GM23248 (cell line): ENCODE data around the gene SGK1. TPM values are rescaled to one million over a fixed set of nuclear protein-coding genes. Genes with fewer than 3 reads are reported as not detected.

Experiments
- DNase-seq: peaks from one replicate; pipeline ENCODE4 v3.0.0-alpha.2; 2015
- H2AFZ ChIP-seq: fragments of 200-600 bp; sonication (generic); 2 replicates; pipeline ENCODE4 v1.6.1; 2016; ENCODE audit warnings: antibody characterized with exemption
- H3F3A ChIP-seq: fragments of 200-600 bp; sonication (generic); 2 replicates; pipeline ENCODE4 v1.6.1; 2016; ENCODE audit warnings: mild to moderate bottlenecking, antibody characterized with exemption, mixed run types; ENCODE audit not compliant: insufficient read depth
- H3K27ac ChIP-seq: fragments of 200-600 bp; sonication (generic); 2 replicates; pipeline ENCODE4 v1.5.1; 2016; ENCODE audit warnings: mild to moderate bottlenecking
- H3K27me3 ChIP-seq: fragments of 200-600 bp; sonication (generic); replicated peaks from 2 replicates; pipeline ENCODE4 v1.6.1; 2016; ENCODE audit warnings: mild to moderate bottlenecking; ENCODE audit not compliant: insufficient read depth
- H3K36me3 ChIP-seq: fragments of 200-600 bp; sonication (generic); 2 replicates; pipeline ENCODE4 v1.6.1; 2016; ENCODE audit warnings: low read depth, mild to moderate bottlenecking
- H3K4me1 ChIP-seq: fragments of 200-600 bp; sonication (generic); 2 replicates; pipeline ENCODE4 v1.6.1; 2016; ENCODE audit warnings: mild to moderate bottlenecking; ENCODE audit not compliant: insufficient read depth
- H3K4me2 ChIP-seq: fragments of 200-600 bp; sonication (generic); one replicate; pipeline ENCODE4 v1.6.1; 2016; ENCODE audit warnings: mild to moderate bottlenecking; ENCODE audit not compliant: unreplicated experiment
- H3K4me3 ChIP-seq: fragments of 200-600 bp; sonication (generic); 2 replicates; pipeline ENCODE4 v1.5.1; 2016; ENCODE audit warnings: mild to moderate bottlenecking
- H3K79me2 ChIP-seq: fragments of 200-600 bp; sonication (generic); 2 replicates; pipeline ENCODE4 v1.6.1; 2016; ENCODE audit warnings: mild to moderate bottlenecking; ENCODE audit not compliant: insufficient read depth
- H3K9ac ChIP-seq: fragments of 200-600 bp; sonication (generic); 2 replicates; pipeline ENCODE4 v1.6.1; 2016; ENCODE audit warnings: mild to moderate bottlenecking
- H3K9me2 ChIP-seq: fragments of 200-600 bp; sonication (generic); 2 replicates; pipeline ENCODE4 v1.6.1; 2016; ENCODE audit warnings: mixed run types, mild to moderate bottlenecking, moderate library complexity; ENCODE audit not compliant: insufficient read depth
- H3K9me3 ChIP-seq: fragments of 200-600 bp; sonication (generic); one replicate; pipeline ENCODE4 v1.6.1; 2017; ENCODE audit warnings: low read depth
- H4K20me1 ChIP-seq: fragments of 200-600 bp; sonication (generic); 2 replicates; pipeline ENCODE4 v1.6.0; 2016; ENCODE audit not compliant: insufficient read depth
- EZH2 ChIP-seq: fragments of 200-600 bp; sonication (generic); IDR thresholded peaks from 2 replicates; pipeline ENCODE4 v1.6.1; 2018; ENCODE audit warnings: antibody characterized with exemption, mild to moderate bottlenecking; ENCODE audit not compliant: insufficient read depth, poor library complexity, severe bottlenecking
- EZH2phosphoT487 ChIP-seq: fragments of 200-600 bp; sonication (generic); IDR thresholded peaks from 2 replicates; pipeline ENCODE4 v1.6.1; 2018; ENCODE audit warnings: antibody characterized with exemption, moderate library complexity, mild to moderate bottlenecking, low read depth; ENCODE audit not compliant: insufficient read depth
- WGBS, 2 experiments: methylation state at CpG; one replicate each; pipeline ENCODE4 v1.1.6; 2015 to 2017; ENCODE audit warnings: low lambda C conversion rate in 2 of 2, low coverage in 1 of 2; ENCODE audit errors: missing lambda C conversion rate in 2 of 2; 5-methylcytosine and 5-hydroxymethylcytosine counted together
- in situ Hi-C: fragments of 300-500 bp; cut with MboI; formaldehyde crosslinking; loops from 2 replicates; pipeline ENCODE4 v1.15.0; 2020
- polyA plus RNA-seq: library from polyadenylated mRNA; unstranded; fragments of >200 nt; fragmentation: Nextera tagmentation; extraction: Ambion mirVana; gene quantifications from 2 replicates; pipeline ENCODE4 v1.2.1, GENCODE V29; 2016
- total RNA-seq: library from RNA; depleted of rRNA; stranded (reverse); fragments of >200 nt; shearing (Covaris generic); gene quantifications from 2 replicates; pipeline ENCODE4 v1.2.3, GENCODE V29; 2014

SGK1 gene
- total and polyA plus RNA-seq, 2 experiments from 2014 or later: 134 to 228 TPM

- WGBS, 2 experiments: 59 to 65% methylated on average over 6 of the region's 6 CpGs
- in situ Hi-C loops: no loop called here
- H3K9ac ChIP-seq: no peak overlapping the region
- no peak overlapping the region for H3K27ac ChIP-seq
- no peaks in the 10 kb centered on the region for H3K27me3 ChIP-seq
- H3K4me2 ChIP-seq: no peak overlapping the region
- TF ChIP-seq EZH2phosphoT487: no peak
- TF ChIP-seq EZH2: no peak
- no peaks in the 10 kb centered on the region for H3K9me3 ChIP-seq
- H3K9me2 ChIP-seq: no peaks in the 10 kb centered on the region
- H3F3A ChIP-seq: 0 out of 2 replicates have a peak, but pooled peaks cover 2% of the 10 kb centered on the region
- H3K4me3 ChIP-seq: no peak overlapping the region
- no peak for DNase-seq
- H3K4me1 ChIP-seq: 0 out of 2 replicates have a peak, but pooled peaks cover 2% of the 10 kb centered on the region
- no peak overlapping the region for H2AFZ ChIP-seq
- no peaks in the 10 kb centered on the region for H3K36me3 ChIP-seq
- no peaks in the 10 kb centered on the region for H4K20me1 ChIP-seq
- no peaks in the 10 kb centered on the region for H3K79me2 ChIP-seq
These were observed 25.2 kb upstream of the SGK1 start for GRCh38 chr6:134343066-134343465.

DNA sequence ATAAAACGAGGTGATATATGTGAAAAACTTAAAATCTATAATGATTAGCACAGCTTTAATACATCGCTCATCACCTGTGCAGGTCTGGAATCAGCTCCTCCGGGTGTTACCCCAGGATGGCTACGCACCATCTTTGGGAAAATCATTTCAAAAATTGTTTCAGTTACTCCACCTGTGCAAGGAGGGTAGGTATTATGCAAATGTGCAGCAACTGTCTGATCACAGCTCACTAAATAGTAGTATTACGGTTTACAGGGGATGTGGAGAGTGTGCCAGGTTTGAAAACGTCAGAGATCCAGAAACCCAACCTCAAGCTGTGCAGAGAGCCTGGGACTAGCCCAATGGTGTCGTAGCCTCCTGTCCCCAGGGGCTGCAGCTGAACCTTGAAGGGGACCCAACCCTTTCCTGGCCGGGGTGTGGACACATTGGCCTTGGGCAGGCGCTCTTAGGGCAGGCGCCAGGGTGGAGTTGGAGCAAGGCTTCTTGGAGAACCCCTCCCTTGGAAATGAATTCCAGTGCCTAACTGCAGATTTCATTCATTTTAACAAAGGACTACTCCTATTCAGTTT lies 24.2 kb upstream of the SGK1 start:
- WGBS, 2 experiments: 62 to 73% methylated on average over 10 of the region's 10 CpGs
- Histone ChIP-seq H3K4me1 (no peaks in the 10 kb centered on the region), H3K4me2 (no peak overlapping the region), H3K9ac (no peak overlapping the region), H2AFZ (no peak overlapping the region), H3K36me3 (no peaks in the 10 kb centered on the region), H3K9me3 (no peaks in the 10 kb centered on the region), H4K20me1 (no peaks in the 10 kb centered on the region), H3K27ac (no peak overlapping the region), H3K4me3 (no peak overlapping the region), H3K79me2 (no peaks in the 10 kb centered on the region), H3K9me2 (no peaks in the 10 kb centered on the region), H3K27me3 (no peaks in the 10 kb centered on the region), H3F3A (no peaks in the 10 kb centered on the region)
- TF ChIP-seq EZH2phosphoT487: no peak
- no peak for DNase-seq
- in situ Hi-C loops: no loop called here

- H3K27me3 ChIP-seq: no peaks in the 10 kb centered on the region
- in situ Hi-C loops: no loop called here
- DNase-seq: peak; percentile 54
- H4K20me1 ChIP-seq: no peaks in the 10 kb centered on the region
- H2AFZ ChIP-seq: no peak overlapping the region
- H3K4me3 ChIP-seq: no peak overlapping the region
- no peak overlapping the region for H3K4me2 ChIP-seq
- no peaks in the 10 kb centered on the region for H3K4me1 ChIP-seq
- no peak overlapping the region for H3K27ac ChIP-seq
- no peaks in the 10 kb centered on the region for H3K9me3 ChIP-seq
- H3K9ac ChIP-seq: no peak overlapping the region
- H3K36me3 ChIP-seq: no peaks in the 10 kb centered on the region
- H3K79me2 ChIP-seq: no peaks in the 10 kb centered on the region
- 86 to 88% methylated on average over 6 of the region's 6 CpGs for WGBS, 2 experiments
- no peaks in the 10 kb centered on the region for H3K9me2 ChIP-seq
- no peaks in the 10 kb centered on the region for H3F3A ChIP-seq
- TF ChIP-seq EZH2 (no peak), EZH2phosphoT487 (no peak)
These were observed 22.5 kb upstream of the SGK1 start for GRCh38 chr6:134340179-134340975.

DNA sequence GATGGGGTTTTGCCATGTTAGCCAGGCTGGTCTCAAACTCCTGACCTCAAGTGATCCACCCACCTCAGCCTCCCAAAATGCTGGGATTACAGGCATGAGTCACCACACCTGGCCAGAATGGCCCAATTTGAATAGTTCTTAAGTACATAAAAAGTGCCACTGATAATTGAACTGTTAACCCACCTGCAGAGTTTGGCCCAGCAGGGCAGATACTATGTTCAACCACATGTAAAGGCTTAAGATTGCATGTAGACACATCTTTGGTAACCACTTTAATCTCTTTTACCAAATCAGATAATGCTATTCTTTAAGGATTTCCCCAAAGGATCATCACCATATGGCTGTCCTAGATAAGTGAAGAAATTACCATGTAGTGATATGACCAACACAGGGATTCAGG lies 21.3 kb upstream of the SGK1 start:
- in situ Hi-C loops: no loop called here
- TF ChIP-seq EZH2 (no peak), EZH2phosphoT487 (no peak)
- DNase-seq: no peak

More for the DNA sequence above, 21.3 kb upstream of the SGK1 start:
- Histone ChIP-seq H3K27me3 (no peaks in the 10 kb centered on the region), H4K20me1 (no peaks in the 10 kb centered on the region), H3K27ac (no peak overlapping the region), H3K9me3 (no peaks in the 10 kb centered on the region), H2AFZ (no peak overlapping the region), H3F3A (no peaks in the 10 kb centered on the region), H3K4me3 (no peak overlapping the region), H3K79me2 (no peaks in the 10 kb centered on the region), H3K36me3 (no peaks in the 10 kb centered on the region), H3K4me1 (no peaks in the 10 kb centered on the region), H3K4me2 (no peak overlapping the region), H3K9ac (no peak overlapping the region), H3K9me2 (no peaks in the 10 kb centered on the region)
